Keratinocyte (primary cell): Measurements from ENCODE around the gene RAP1GAP2.

Experiments used
- EZH2 ChIP-seq: IDR thresholded peaks from one replicate; pipeline ENCODE4 v1.6.1; 2012; ENCODE audit warnings: inconsistent platforms, mild to moderate bottlenecking, low read length, moderate library complexity
- TF ChIP-seq, protein P1 (sequence below), 3 experiments: IDR thresholded peaks in 1 of 3; conservative IDR thresholded peaks in 1 of 3; optimal IDR thresholded peaks in 1 of 3; 2 replicates in 2 of 3; 3 replicates in 1 of 3; pipeline versions ENCODE3 to v1.5.1; 2011; ENCODE audit warnings: low read length in 3 of 3, mild to moderate bottlenecking in 3 of 3, moderate library complexity in 2 of 3, control low read depth in 1 of 3, inconsistent platforms in 1 of 3; ENCODE audit not compliant: insufficient read depth in 2 of 3; ENCODE audit errors: extremely low read depth in 1 of 3

DNA sequence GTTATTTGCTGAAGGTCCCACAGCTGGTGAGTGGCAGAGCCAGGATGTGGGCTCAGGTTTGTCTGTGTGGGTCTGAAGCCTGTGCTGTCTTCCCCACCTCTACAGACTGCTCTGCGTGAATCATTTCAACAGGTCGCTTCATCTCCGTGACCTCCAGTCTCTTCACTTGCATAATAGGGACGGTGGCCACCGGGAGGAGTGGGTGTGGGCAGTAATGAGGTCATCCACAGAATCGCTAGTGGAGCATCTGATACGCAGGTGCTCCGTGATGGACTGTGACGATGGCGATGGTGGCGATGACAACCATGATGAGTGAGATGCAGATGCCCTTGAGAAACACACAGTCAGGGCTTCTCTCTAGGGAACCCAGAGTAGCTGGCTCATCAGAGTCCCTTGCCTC lies 120.2 kb downstream of the RAP1GAP2 start:
- TF ChIP-seq, protein P1, sequence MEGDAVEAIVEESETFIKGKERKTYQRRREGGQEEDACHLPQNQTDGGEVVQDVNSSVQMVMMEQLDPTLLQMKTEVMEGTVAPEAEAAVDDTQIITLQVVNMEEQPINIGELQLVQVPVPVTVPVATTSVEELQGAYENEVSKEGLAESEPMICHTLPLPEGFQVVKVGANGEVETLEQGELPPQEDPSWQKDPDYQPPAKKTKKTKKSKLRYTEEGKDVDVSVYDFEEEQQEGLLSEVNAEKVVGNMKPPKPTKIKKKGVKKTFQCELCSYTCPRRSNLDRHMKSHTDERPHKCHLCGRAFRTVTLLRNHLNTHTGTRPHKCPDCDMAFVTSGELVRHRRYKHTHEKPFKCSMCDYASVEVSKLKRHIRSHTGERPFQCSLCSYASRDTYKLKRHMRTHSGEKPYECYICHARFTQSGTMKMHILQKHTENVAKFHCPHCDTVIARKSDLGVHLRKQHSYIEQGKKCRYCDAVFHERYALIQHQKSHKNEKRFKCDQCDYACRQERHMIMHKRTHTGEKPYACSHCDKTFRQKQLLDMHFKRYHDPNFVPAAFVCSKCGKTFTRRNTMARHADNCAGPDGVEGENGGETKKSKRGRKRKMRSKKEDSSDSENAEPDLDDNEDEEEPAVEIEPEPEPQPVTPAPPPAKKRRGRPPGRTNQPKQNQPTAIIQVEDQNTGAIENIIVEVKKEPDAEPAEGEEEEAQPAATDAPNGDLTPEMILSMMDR (optimal IDR thresholded peaks at IDR 0.05 in 1 of 3, IDR thresholded peaks at IDR 0.05 in 1 of 3, conservative IDR thresholded peaks at IDR 0.05 in 1 of 3; ENCODE audit: extremely low read depth in 1 of 3, insufficient read depth in 2 of 3, low read length in 3 of 3), result no peak
- TF ChIP-seq EZH2, result no peak
